ENCODE measurements around the gene RERE.
A peak's percentile ranks its signal among the peaks of the same experiment; 100 is the strongest.

DNA sequence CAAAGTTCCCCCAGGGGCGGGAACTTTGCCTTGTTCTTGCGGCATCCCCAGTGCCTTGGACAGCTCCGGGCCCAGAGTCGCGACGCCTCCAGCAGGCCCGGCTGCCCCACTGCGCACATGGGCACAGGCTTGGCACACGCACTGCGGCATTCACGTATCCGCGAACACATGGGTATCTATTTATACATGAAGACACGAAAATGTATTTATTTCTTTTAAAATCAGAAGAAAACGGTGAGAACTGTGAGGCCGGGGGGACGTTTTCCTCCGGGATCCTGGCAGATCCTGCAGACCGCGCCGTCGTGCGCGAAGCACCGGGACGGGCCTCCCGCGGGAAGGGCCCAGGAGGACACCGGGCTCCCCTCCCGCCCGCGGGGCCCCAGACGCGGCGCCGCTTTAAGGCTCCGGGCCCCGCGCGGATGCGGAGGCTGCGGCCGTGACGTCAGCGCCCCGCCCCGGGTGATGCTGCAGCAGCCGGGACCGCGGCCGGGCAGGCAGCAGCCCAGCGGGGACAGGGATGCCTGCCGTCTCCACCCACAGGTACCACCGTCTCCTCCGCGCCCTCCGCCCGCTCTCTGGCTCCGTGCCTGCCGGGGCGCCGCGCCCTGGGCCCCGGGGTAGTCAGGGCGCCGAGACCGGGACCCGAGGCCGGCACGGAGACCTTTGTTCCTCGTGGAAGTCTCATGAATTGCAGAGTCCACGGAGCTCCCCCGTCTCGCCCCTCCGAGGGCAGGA is 499.6 kb downstream of the RERE start, which contains the start of gene SLC45A1:
- TF ChIP-seq POLR2A (IDR thresholded peaks at IDR 0.05) (peak in 1 of 2 donors; percentile 8), CTCF (IDR thresholded peaks at IDR 0.05) (no peak)
